SU-DHL-6 (cell line): ENCODE results near the gene SAMD1.

ENCODE experiments used
- H2AFZ ChIP-seq: fragments of 200-600 bp; sonication (generic); 2 replicates; pipeline ENCODE4 v1.6.1; 2014; ENCODE audit warnings: low read depth, mild to moderate bottlenecking, moderate library complexity, mixed read lengths, antibody characterized with exemption, low read length; ENCODE audit not compliant: severe bottlenecking
- H3F3A ChIP-seq: fragments of 200-600 bp; shearing (Covaris generic); 2 replicates; pipeline ENCODE4 v1.6.0; 2016; ENCODE audit warnings: antibody characterized with exemption, mild to moderate bottlenecking; ENCODE audit not compliant: insufficient read depth
- H3K27ac ChIP-seq: fragments of 200-600 bp; sonication (generic); 2 replicates; pipeline ENCODE4 v1.5.1; 2016; ENCODE audit warnings: low read depth, mild to moderate bottlenecking, low read length, moderate library complexity, mixed read lengths
- H3K27me3 ChIP-seq: fragments of 200-600 bp; sonication (generic), shearing (Covaris generic); 2 replicates; pipeline ENCODE4 v1.6.0; 2014; ENCODE audit warnings: mild to moderate bottlenecking, low read length
- H3K36me3 ChIP-seq: fragments of 200-600 bp; sonication (generic); 2 replicates; pipeline ENCODE4 v1.6.1; 2014; ENCODE audit warnings: mild to moderate bottlenecking, low read length, mixed read lengths
- H3K4me2 ChIP-seq: fragments of 300-600, 200-600 bp; shearing (Covaris generic), sonication (generic); 2 replicates; pipeline ENCODE4 v1.6.0; 2014; ENCODE audit warnings: low read length, low read depth, mild to moderate bottlenecking; ENCODE audit not compliant: poor library complexity, severe bottlenecking
- H3K4me3 ChIP-seq: fragments of 200-600 bp; sonication (generic); 2 replicates; pipeline ENCODE4 v1.5.1; 2014; ENCODE audit warnings: antibody characterized with exemption, low read length, mild to moderate bottlenecking, mixed read lengths; ENCODE audit not compliant: insufficient read depth, poor library complexity, severe bottlenecking
- H3K79me2 ChIP-seq: fragments of 200-600 bp; sonication (generic); 2 replicates; pipeline ENCODE4 v1.6.1; 2014; ENCODE audit warnings: mild to moderate bottlenecking, low read length, moderate library complexity; ENCODE audit not compliant: insufficient read depth
- H3K9ac ChIP-seq: fragments of 200-600 bp; sonication (generic); 2 replicates; pipeline ENCODE4 v1.7.0; 2014; ENCODE audit warnings: mild to moderate bottlenecking, low read length
- H3K9me2 ChIP-seq: fragments of 200-600 bp; sonication (generic); replicated peaks from 2 replicates; pipeline ENCODE4 v1.6.1; 2014; ENCODE audit warnings: low read length; ENCODE audit not compliant: insufficient read depth
- H3K9me3 ChIP-seq: fragments of 200-600 bp; sonication (generic); 2 replicates; pipeline ENCODE4 v1.6.1; 2014; ENCODE audit warnings: low read length, mixed read lengths; ENCODE audit not compliant: insufficient read depth
- H4K20me1 ChIP-seq: fragments of 200-600 bp; sonication (generic); 2 replicates; pipeline ENCODE4 v1.6.1; 2014; ENCODE audit warnings: low read depth, mild to moderate bottlenecking, antibody characterized with exemption, low read length, moderate library complexity, mixed read lengths
- EZH2phosphoT487 ChIP-seq: fragments of 200-600 bp; sonication (generic), shearing (Covaris generic); conservative IDR thresholded peaks from 2 replicates; pipeline ENCODE4 v1.6.1; 2018; ENCODE audit warnings: mild to moderate bottlenecking, antibody characterized with exemption, low read length, moderate library complexity, mixed read lengths
- TF ChIP-seq, protein P1 (sequence below): fragments of 200-600 bp; sonication (generic); IDR thresholded peaks from one replicate; pipeline ENCODE4 v1.5.1; 2017; ENCODE audit warnings: antibody characterized with exemption, mild to moderate bottlenecking, low read length, moderate library complexity; ENCODE audit not compliant: insufficient read depth, poor library complexity, severe bottlenecking

SAMD1 gene

DNA sequence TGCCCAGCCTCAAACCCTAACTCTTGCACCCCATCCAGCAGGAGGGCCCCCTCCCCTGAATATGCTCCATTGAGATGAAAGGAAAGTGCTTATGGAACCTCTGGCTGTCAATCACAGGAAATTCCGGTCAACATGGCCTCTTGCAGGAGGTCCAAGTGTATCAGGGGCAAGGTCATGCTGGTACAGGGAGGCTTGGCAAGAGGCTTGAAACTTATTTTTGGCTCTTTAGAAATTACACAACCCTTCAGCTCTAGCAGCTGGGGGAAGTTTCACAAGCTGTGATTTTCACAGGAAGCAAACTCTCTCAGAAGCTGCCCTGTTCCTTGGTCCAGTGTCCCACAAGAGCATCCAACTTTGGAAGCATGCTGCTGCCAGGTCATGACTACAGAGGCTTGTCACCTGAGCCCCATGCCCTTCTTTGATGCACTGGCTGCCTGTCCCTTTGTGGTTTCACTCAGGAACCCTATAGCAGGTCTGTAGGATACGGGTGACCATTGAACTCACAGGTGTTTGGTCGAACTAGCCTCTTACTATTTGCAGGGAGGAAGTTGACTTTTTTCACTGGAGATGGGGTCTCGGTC lies 37.5 kb upstream of the SAMD1 start:
- no peak overlapping the region for H3K4me2 ChIP-seq
- H3K9me3 ChIP-seq = no peaks in the 10 kb centered on the region
- H3K9me2 ChIP-seq = no peaks in the 10 kb centered on the region
- TF ChIP-seq EZH2phosphoT487 = no peak
- TF ChIP-seq, protein P1, sequence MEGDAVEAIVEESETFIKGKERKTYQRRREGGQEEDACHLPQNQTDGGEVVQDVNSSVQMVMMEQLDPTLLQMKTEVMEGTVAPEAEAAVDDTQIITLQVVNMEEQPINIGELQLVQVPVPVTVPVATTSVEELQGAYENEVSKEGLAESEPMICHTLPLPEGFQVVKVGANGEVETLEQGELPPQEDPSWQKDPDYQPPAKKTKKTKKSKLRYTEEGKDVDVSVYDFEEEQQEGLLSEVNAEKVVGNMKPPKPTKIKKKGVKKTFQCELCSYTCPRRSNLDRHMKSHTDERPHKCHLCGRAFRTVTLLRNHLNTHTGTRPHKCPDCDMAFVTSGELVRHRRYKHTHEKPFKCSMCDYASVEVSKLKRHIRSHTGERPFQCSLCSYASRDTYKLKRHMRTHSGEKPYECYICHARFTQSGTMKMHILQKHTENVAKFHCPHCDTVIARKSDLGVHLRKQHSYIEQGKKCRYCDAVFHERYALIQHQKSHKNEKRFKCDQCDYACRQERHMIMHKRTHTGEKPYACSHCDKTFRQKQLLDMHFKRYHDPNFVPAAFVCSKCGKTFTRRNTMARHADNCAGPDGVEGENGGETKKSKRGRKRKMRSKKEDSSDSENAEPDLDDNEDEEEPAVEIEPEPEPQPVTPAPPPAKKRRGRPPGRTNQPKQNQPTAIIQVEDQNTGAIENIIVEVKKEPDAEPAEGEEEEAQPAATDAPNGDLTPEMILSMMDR = no peak
- H3K9ac ChIP-seq = no peak overlapping the region
- no peaks in the 10 kb centered on the region for H3K27me3 ChIP-seq
- no peaks in the 10 kb centered on the region for H3K36me3 ChIP-seq
- peaks cover 23% of the 10 kb centered on the region for H3K79me2 ChIP-seq
- H4K20me1 ChIP-seq = no peaks in the 10 kb centered on the region
- H3K4me3 ChIP-seq = no peak overlapping the region
- H3K27ac ChIP-seq = no peak overlapping the region
- H3F3A ChIP-seq = 0 out of 2 replicates have a peak, but pooled peaks cover 4% of the 10 kb centered on the region
- H2AFZ ChIP-seq = no peak overlapping the region

DNA sequence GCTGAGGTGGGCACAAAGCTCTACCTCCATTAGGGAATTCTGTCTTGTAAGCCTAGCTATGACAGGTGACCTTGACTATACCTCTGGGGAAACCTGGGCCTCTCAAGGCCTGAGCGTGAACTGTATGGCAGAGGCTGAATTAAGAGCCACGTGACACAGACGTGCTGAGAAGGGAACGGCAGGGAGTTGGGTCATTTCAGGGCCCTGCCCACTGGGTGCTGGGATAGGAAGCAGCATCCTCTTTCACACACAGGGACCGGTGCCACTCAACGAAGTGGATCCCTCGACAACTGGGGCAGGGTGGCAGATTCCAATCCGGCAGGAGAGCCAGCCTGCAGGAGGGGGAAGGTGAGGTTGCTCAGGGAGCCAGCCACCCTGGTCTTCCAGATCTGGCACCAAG lies 36.6 kb upstream of the SAMD1 start:
- Histone ChIP-seq H4K20me1 (no peaks in the 10 kb centered on the region), H3K36me3 (no peaks in the 10 kb centered on the region), H3K27ac (no peak overlapping the region), H3K79me2 (peaks cover 16% of the 10 kb centered on the region), H3K4me3 (no peak overlapping the region), H3K27me3 (no peaks in the 10 kb centered on the region), H3K9me2 (no peaks in the 10 kb centered on the region), H3K4me2 (no peak overlapping the region), H3K9me3 (no peaks in the 10 kb centered on the region), H3K9ac (no peak overlapping the region), H2AFZ (no peak overlapping the region), H3F3A (0 out of 2 replicates have a peak, but pooled peaks cover 5% of the 10 kb centered on the region)
- TF ChIP-seq, protein P1 = no peak
- no peak for TF ChIP-seq EZH2phosphoT487

DNA sequence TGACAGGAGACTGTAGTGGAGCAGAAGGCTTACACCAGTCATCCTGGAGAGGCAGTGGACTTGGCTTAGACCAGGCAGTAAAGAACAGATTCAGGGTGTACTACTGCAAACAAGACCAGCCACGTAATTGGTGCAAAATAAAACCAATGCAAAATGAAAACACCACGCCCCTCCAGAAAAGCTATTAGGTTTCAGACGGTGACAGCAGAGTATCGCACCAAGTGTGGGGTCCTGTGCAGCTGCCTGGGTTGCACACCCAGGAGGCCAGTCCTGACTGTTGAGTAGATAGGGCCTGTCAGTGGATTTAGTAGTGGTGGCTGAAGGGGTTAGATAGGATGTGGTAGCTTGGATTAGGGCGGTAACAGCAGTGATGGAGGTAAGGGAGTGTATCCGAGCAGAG lies 32.4 kb upstream of the SAMD1 start:
- H3K36me3 ChIP-seq = no peaks in the 10 kb centered on the region
- TF ChIP-seq, protein P1 = no peak
- H3K27me3 ChIP-seq = no peaks in the 10 kb centered on the region
- no peak overlapping the region for H3K4me3 ChIP-seq
- H3K4me2 ChIP-seq = no peak overlapping the region
- H4K20me1 ChIP-seq = no peaks in the 10 kb centered on the region
- no peaks in the 10 kb centered on the region for H3K9me3 ChIP-seq
- H2AFZ ChIP-seq = no peak overlapping the region
- H3K9me2 ChIP-seq = no peaks in the 10 kb centered on the region
- H3F3A ChIP-seq = peaks cover 31% of the 10 kb centered on the region
- H3K27ac ChIP-seq = no peak overlapping the region
- no peak overlapping the region for H3K9ac ChIP-seq
- no peaks in the 10 kb centered on the region for H3K79me2 ChIP-seq
